Measurements from ENCODE around the gene CDH23.

GRCh38 chr10:71664585-71664984 lies 267.9 kb downstream of the CDH23 start:
- TF ChIP-seq NFYB (CRISPR knock-in tag; conservative IDR thresholded peaks at IDR 0.05; ENCODE audit: low read depth) = no peak
- TF ChIP-seq CTCF (IDR thresholded peaks at IDR 0.05) = no peak
- TF ChIP-seq ATF6 (CRISPR knock-in tag; IDR thresholded peaks at IDR 0.05) = no peak
- TF ChIP-seq USF1 (CRISPR knock-in tag; IDR thresholded peaks at IDR 0.05) = no peak
- no peak for TF ChIP-seq HMGA2 (CRISPR knock-in tag; IDR thresholded peaks at IDR 0.05)
- TF ChIP-seq ESRRA (CRISPR knock-in tag; IDR thresholded peaks at IDR 0.05; ENCODE audit: borderline replicate concordance) = no peak
- no peak for TF ChIP-seq ATF2 (CRISPR knock-in tag; IDR thresholded peaks at IDR 0.05; ENCODE audit: borderline replicate concordance, low read depth)
- no peak for TF ChIP-seq USF2 (CRISPR knock-in tag; IDR thresholded peaks at IDR 0.05)
- no peak for TF ChIP-seq FOXK1 (CRISPR knock-in tag; IDR thresholded peaks at IDR 0.05)
- no peak for TF ChIP-seq MYBL2 (CRISPR knock-in tag; IDR thresholded peaks at IDR 0.05)
- no peak for TF ChIP-seq IRF2 (CRISPR knock-in tag; IDR thresholded peaks at IDR 0.05; ENCODE audit: borderline replicate concordance, low read depth)

Data from WTC11 (cell line).